Adrenal gland (tissue), 12 donors: ENCODE results near the gene LMNA. TPM values are rescaled to one million over a fixed set of nuclear protein-coding genes. Genes with fewer than 3 reads are reported as not detected.

Experiments used
- DNase-seq, 7 donors: peaks; one replicate each; pipeline ENCODE4 v3.0.0-alpha.2; 2019 to 2020
- H3K27ac ChIP-seq, 5 donors: fragments of 200-600 bp; sonication (generic) in 4 of 5; 1 replicate in 3 of 5; 2 replicates in 2 of 5; pipeline versions ENCODE4 v1.5.1 to v1.8.0; 2016 to 2020; ENCODE audit warnings: mild to moderate bottlenecking in 1 of 5
- H3K27me3 ChIP-seq: fragments of 200-600 bp; 2 replicates; pipeline ENCODE4 v1.8.0; 2021
- H3K36me3 ChIP-seq, 2 donors: fragments of 200-600 bp; replicated peaks in 1 of 2; 1 replicate in 1 of 2; 2 replicates in 1 of 2; pipeline versions ENCODE4 v1.5.1 to v1.8.0; 2018 to 2022
- H3K4me1 ChIP-seq, 2 donors: fragments of 200-600 bp; replicated peaks in 1 of 2; 1 replicate in 1 of 2; 2 replicates in 1 of 2; pipeline versions ENCODE4 v1.5.1 to v1.8.0; 2018 to 2021
- H3K4me3 ChIP-seq, 4 donors: fragments of 200-600 bp; sonication (generic) in 3 of 4; one replicate each; pipeline ENCODE4 v1.5.1; 2016 to 2018
- H3K9me3 ChIP-seq, 3 donors: fragments of 200-600 bp; sonication (generic) in 1 of 3; replicated peaks in 1 of 3; 1 replicate in 2 of 3; 2 replicates in 1 of 3; pipeline versions ENCODE4 v1.5.1 to v1.8.0; 2016 to 2021
- CTCF ChIP-seq, 6 experiments: fragments of 450-650 bp in 4 of 6; fragments of 200-600 bp in 2 of 6; sonication (generic) in 1 of 6; IDR thresholded peaks; 1 replicate in 5 of 6; 2 replicates in 1 of 6; pipeline versions ENCODE4 v1.5.1 to v1.8.0; 2016 to 2021; ENCODE audit warnings: antibody characterized with exemption in 6 of 6, mild to moderate bottlenecking in 2 of 6, moderate library complexity in 1 of 6
- POLR2A ChIP-seq, 2 donors: fragments of 450-650 bp; IDR thresholded peaks; one replicate each; pipeline ENCODE4 v1.6.1; 2017; ENCODE audit warnings: antibody characterized with exemption in 2 of 2, mild to moderate bottlenecking in 2 of 2, moderate library complexity in 1 of 2
- WGBS, 4 donors: extraction: QIAGEN DNeasy Blood & Tissue Kit in 2 of 4; methylation state at CpG; one replicate each; pipeline versions ENCODE4 v1.1.5 to v1.1.7; 2013 to 2017; 5-methylcytosine and 5-hydroxymethylcytosine counted together
- intact Hi-C, 2 donors: fragments of 100-400 bp; cut with DNase I; formaldehyde crosslinking; loops; one replicate each; pipeline versions ENCODE4 v1.14.1 to v1.15.0; 2022 to 2023
- polyA plus RNA-seq, 3 donors: library from polyadenylated mRNA; stranded (reverse); fragments of 200-250 nt in 2 of 3; fragments of 350-450 nt in 1 of 3; fragmentation: Illumina TruSeq in 1 of 3; extraction: RNeasy Lipid Tissue Mini Kit (QIAGEN cat#74804) in 1 of 3; gene quantifications; one replicate each; pipeline ENCODE4 v1.2.3, GENCODE V29; 2013 to 2014
- total RNA-seq, 9 donors: library from RNA; depleted of rRNA in 4 of 9; stranded (reverse); fragments of >200 nt in 4 of 9; fragments of 120-200 nt in 1 of 9; fragmentation: NEBNext Ultra II Directional in 1 of 9; extraction: Animal tissue kit (Norgen Biotek cat#: 25700) in 1 of 9; gene quantifications; one replicate each; pipeline versions ENCODE4 v1.1.0 to v1.2.4, GENCODE V29; 2013 to 2023
- donor health status: healthy with polysubstance abuse.
- donor health status: Bipolar disorder and iron deficiency.
- donor health status: DM: yes; HTN: yes; CAD: no.
- donor health status: DM: no; HTN: no; CAD: no.
- donor health status: DM: no; HTN: no; CAD: no.
- donor health status: DM: yes; HTN: yes; CAD: no.

Gene LMNA
- total and polyA plus RNA-seq, 12 donors = 116 to 591 (median 382) TPM

GRCh38 chr1:156157506-156157905 is 43.0 kb downstream of the LMNA start:
- DNase-seq = no peak
- H3K4me1 ChIP-seq = peaks cover 0 to 6% of the 10 kb centered on the region in 2 donors
- TF ChIP-seq POLR2A (IDR thresholded peaks at IDR 0.05) = no peak
- WGBS, 4 donors = 84 to 90% (median 85%) methylated on average over 3 of the region's 3 CpGs
- no peaks in the 10 kb centered on the region for H3K36me3 ChIP-seq
- H3K9me3 ChIP-seq = no peaks in the 10 kb centered on the region
- no peak overlapping the region for H3K27ac ChIP-seq
- no peak overlapping the region for H3K4me3 ChIP-seq
- H3K27me3 ChIP-seq = no peaks in the 10 kb centered on the region
- intact Hi-C loops = loop anchor here in 1 of 2 donors (10.0 kb wide), 1 partner anchor 157 kb away; no protein-coding TSS in a partner anchor

GRCh38 chr1:156157966-156158365 is 43.5 kb downstream of the LMNA start:
- intact Hi-C loops = loop anchor here in 1 of 2 donors (10.0 kb wide), 1 partner anchor 157 kb away; no protein-coding TSS in a partner anchor
- no peak overlapping the region for H3K4me3 ChIP-seq
- no peak for DNase-seq
- no peak overlapping the region for H3K27ac ChIP-seq
- TF ChIP-seq CTCF (IDR thresholded peaks at IDR 0.05) (no peak), POLR2A (IDR thresholded peaks at IDR 0.05) (no peak)
- no peaks in the 10 kb centered on the region for H3K9me3 ChIP-seq
- no peaks in the 10 kb centered on the region for H3K36me3 ChIP-seq
- H3K4me1 ChIP-seq = peaks cover 0 to 6% of the 10 kb centered on the region in 2 donors
- no peaks in the 10 kb centered on the region for H3K27me3 ChIP-seq
- WGBS, 4 donors = 66 to 87% (median 83%) methylated on average over 5 of the region's 5 CpGs

- peak overlapping the region in 4 of 5 donors; percentile 39 to 88 (median 69) for H3K27ac ChIP-seq
- H3K36me3 ChIP-seq = no peaks in the 10 kb centered on the region
- intact Hi-C loops = loop anchor here in 1 of 2 donors (10.0 kb wide), 1 partner anchor 155 kb away; no protein-coding TSS in a partner anchor
- H3K27me3 ChIP-seq = no peaks in the 10 kb centered on the region
- TF ChIP-seq CTCF (IDR thresholded peaks at IDR 0.05) = no peak
- no peak for TF ChIP-seq POLR2A (IDR thresholded peaks at IDR 0.05)
- peaks cover 0 to 6% of the 10 kb centered on the region in 2 donors for H3K4me1 ChIP-seq
- H3K9me3 ChIP-seq = no peaks in the 10 kb centered on the region
- WGBS, 4 donors = 63 to 73% (median 70%) methylated on average over 12 to 13 of the region's 13 CpGs
- DNase-seq = peak in 4 of 7 donors; percentile 52 to 81 (median 62)
- peak overlapping the region in 1 of 4 donors; percentile 59 for H3K4me3 ChIP-seq
These were observed 45.7 kb downstream of the LMNA start for GRCh38 chr1:156160000-156160742.

GRCh38 chr1:156160743-156161171 is 46.2 kb downstream of the LMNA start:
- Histone ChIP-seq H3K4me1 (peaks cover 0 to 6% of the 10 kb centered on the region in 2 donors), H3K4me3 (peak overlapping the region in 1 of 4 donors; percentile 59), H3K9me3 (no peaks in the 10 kb centered on the region), H3K27ac (peak overlapping the region in 4 of 5 donors; percentile 39 to 88 (median 70)), H3K27me3 (no peaks in the 10 kb centered on the region), H3K36me3 (no peaks in the 10 kb centered on the region)
- no peak for TF ChIP-seq POLR2A (IDR thresholded peaks at IDR 0.05)
- TF ChIP-seq CTCF (IDR thresholded peaks at IDR 0.05) = no peak
- 4 to 12% (median 8%) methylated on average over 6 to 22 of the region's 22 CpGs for WGBS, 4 donors
- peak; percentile 74 to 90 (median 86) for DNase-seq
- intact Hi-C loops = no loop called here
